ENCODE measurements around the gene CYB5R4.
"Not testable (repeated sequence)": the region's sequence is repeated elsewhere in the genome, so short reads cannot be mapped to it uniquely, and the experiment has no call there.

The CYB5R4 gene

DNA sequence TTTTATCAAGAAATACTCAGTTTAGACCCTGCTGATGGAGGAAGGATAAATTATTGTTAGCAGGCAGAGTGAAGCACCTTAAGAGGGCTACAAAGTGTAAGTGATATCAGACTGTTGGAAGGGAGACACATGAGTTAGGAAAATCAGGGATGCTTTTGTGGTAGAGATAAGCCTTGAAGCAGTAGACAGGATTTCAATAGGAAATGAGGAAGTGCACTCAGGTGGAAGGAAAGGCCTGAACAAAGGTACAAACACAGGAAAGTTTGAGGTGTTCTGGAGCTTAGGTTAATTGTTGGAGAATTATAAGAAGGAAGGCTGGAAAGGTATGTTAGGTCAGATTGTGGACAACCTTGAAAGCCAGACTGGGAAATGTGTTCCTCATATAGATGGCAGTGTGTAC is 7.6 kb downstream of the CYB5R4 start:
- no peak for DNase-seq

GRCh38 chr6:83867527-83868161 is 8.2 kb downstream of the CYB5R4 start:
- DNase-seq: no peak

DNA sequence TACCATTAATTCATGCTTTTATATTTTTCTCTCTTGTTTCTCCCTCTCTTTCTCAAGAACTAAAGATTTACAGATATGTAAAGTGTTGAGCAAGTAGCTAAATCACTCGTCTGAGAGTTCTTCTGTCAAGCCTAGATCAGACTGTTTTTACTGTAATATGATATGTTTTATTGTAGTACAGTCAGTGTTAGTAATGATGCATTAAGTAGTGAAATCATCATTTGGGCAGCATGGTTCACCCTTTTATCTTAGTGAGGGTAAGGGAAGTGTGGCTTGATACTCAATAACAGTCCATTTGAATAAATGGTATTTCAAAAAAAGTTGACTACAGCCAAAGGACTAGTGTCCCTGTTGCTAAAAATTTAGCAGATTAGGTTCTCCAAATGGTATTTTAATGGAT is 9.2 kb downstream of the CYB5R4 start:
- no peak for DNase-seq

DNA sequence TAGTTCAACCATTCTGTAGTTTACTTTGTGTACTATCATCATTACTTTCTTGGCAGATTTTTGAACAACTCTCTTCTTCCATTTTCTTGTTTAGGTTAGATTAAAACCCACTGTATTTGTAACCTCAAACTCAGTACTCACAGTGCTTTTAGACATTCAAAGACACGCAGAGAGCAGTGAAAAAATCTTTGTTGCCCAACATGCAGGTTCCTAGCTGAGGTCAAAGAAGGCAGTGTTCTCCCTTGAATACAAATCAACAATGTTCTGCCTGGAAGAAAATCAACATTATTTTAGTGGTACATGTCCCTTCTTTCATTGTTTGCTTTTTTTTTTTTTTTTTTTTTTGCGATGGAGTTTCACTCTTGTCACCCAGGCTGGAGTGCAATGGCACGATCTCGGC is 11.2 kb downstream of the CYB5R4 start:
- DNase-seq: no peak

- no peak for DNase-seq
Measured at GRCh38 chr6:83872386-83873118, 13.1 kb downstream of the CYB5R4 start.

DNA sequence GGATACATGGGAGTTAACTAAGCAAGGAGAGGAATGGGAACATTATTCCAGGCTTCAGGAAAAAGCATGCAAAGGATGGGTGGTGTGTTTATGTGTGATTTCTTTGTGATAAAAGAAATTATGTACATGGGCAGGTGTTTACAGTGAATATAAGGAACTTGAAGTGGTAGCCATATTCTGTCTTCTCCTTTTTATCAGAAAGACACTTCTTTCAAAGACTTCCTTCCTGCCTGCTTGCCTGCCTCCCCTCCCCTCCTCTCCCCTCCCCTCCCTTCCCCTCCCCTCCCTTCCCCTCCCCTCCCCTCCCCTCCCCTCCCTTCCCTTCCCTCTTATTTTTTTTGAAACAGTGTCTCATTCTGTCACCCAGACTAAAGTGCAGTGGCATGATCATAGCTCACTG is 14.4 kb downstream of the CYB5R4 start:
- DNase-seq: no peak

DNA sequence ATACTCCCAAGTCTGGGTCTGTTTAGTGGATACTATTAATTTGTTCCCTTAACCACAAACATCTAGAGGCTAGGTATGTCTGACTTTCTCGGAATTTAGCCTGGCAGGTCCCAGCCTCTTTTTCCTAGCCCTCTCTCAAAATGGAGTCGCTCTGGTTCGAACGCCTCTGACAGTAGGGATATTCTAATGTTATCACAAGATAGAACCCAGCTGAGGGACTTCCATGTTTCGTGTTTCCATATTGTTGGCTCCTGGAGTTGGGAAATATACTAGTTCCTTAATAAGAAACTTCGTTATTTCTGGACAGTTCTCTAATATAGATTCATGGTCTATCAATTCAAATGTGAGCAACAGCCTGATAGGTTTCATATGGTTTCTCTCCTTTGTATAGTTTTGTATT is 16.4 kb downstream of the CYB5R4 start:
- DNase-seq: no peak

DNA sequence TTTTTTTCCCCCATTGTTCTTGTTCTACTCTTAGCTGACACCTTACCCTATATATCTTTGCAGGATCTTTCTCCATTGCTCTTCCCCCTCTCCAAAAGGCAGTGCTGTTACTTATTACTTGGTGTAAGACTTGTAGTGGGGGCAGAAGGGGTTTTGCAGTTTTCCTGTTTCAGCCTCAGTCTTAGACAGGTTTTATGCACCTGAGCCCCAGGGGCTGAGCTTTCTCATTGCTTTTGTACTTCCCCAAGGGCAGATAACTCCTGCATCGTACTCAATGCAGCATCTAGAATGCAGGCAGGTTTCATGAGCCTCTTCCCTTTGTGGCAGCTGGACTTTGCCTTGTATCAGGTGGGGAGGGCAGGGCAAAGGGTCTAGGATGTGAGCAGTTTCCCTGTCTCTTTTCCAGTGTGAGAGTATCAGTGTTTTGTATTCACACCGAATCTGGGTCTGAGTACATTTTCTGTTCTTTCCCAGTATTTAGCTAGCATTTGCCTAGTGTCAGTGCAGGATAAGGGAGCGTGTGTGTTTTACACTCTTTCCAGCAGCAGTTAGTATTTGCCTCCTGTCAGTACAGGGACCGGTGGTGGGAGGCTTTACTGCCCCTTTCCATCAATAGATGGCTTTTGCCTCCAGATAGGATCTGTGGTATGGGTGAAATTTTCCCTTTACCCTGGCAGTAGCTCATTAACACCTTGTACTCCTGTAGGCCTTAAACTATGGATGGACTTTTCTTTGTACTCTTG is 19.6 kb downstream of the CYB5R4 start:
- DNase-seq: no peak

DNA sequence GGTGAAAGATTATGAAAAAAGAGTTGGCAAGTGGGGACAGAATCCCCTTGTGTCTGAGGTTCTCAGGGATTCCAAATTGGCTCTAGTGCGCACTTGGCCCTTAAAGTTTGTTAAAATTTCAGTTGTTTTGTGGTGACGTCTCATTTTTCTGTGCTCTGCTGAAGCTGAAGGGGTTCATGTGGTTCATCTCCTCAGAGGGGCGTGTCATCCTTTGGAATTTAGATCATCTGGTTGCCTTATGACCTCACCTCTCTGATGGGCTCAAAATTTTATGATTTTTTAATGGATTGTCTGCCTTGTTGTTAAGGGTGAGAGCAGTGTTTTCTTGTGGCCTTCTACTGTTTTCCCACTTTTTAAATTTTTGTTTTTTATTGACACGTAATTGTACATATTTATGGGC is 20.3 kb downstream of the CYB5R4 start:
- DNase-seq: no peak

DNA sequence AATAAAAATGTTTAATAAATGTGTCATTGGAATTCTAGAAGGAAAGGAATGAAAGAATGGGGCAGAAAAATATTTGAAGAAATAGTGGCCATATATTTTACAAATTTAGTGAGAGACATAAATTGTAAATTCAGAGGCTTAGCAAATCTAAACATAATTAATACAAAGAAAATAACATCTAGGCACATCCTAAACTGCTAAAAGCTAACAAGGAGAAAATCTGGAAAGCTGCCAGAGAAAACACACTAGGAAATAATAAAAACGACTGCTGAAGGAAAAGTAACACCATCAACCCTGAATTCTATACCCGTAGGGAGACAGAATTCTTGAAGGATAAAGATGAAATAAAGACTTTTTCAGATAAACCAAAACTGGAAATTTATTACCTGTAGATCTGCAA is 23.8 kb downstream of the CYB5R4 start:
- DNase-seq: no peak

DNA sequence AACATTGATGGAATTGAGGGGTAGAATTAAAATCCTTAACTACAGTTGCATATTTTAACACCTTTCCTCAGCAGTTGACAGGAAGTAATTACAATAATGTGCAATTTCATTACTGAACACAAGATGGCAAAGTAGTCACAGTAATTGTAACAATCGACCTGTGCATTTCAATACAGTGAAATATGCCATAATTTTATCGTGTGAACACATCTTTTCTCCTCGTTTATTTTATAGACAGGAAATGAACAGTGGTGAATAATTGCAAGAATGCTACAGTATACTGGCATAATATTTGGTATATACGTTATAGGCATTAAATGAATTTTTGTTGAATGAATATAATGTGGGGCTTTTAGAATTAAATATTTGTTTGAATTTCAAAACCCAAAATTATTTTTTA is 25.0 kb downstream of the CYB5R4 start:
- no peak for DNase-seq

GRCh38 chr6:83885984-83886383 is 26.5 kb downstream of the CYB5R4 start:
- DNase-seq: no peak

DNA sequence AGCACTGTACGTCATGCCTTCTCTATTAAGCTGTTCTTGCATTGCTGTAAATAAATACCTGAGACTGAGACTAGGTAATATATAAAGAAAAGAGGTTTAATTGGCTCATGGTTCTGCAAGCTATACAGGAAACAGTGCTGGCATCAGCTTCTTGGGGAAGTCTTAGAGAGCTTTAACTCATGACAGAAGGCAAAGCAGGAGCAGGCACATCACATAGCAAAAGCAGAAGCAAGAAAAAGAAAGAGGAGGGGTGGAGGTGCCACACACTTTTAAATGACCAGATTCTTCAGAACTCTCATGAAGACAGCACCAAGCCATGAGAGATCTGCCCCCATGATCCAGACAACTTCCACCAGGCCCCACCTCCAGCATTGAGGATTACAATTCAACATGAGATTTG is 30.1 kb downstream of the CYB5R4 start:
- DNase-seq: no peak

DNA sequence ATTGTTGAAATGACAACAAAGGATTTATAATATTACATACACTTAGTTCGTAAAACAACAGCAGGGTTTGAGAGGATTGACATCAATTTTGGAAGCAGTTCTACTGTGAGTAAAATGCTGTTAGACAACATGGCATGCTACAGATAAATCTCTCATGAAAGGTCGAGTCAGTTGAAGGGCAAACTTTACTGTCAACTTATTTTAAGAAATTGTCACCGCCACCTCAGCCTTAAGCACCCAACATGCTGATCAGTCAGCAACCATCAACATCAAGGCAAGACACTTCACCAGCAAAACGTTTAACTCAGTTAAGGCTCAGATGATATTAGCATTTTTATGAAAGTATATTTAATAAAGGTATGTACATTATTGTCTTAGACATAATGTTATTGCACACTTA is 31.0 kb downstream of the CYB5R4 start:
- DNase-seq: no peak

DNA sequence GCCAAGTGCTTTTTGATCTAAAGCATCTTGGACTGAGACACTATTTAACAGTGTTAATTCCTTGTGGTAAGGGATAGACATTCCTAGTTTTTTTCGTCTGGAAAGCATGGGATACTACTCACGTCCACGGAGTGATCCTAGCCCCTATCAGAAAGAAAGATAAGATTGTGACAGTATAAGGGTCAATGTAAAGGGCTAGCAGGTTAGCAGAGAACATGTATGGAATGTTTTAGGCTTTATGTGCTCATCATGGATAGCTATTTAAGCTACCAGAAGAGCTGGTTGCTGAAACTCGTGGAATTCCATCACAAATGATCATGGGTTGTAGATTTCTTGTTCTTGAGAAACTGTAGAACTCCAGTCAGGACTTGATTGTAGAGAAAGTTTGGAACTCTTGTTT is 32.1 kb downstream of the CYB5R4 start:
- no peak for DNase-seq

- no peak for DNase-seq
Measured at GRCh38 chr6:83893024-83893423, 33.5 kb downstream of the CYB5R4 start.

DNA sequence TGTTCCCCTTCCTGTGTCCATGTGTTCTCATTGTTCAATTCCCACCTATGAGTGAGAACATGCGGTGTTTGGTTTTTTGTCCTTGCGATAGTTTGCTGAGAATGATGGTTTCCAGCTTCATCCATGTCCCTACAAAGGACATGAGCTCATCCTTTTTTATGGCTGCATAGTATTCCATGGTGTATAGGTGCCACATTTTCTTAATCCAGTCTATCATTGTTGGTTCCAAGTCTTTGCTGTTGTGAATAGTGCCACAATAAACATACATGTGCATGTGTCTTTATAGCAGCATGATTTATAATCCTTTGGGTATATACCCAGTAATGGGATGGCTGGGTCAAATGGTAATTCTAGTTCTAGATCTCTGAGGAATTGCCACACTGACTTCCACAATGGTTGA is 37.6 kb downstream of the CYB5R4 start:
- DNase-seq: not testable (repeated sequence)

GRCh38 chr6:83901624-83902023 is 42.1 kb downstream of the CYB5R4 start:
- no peak for DNase-seq

DNA sequence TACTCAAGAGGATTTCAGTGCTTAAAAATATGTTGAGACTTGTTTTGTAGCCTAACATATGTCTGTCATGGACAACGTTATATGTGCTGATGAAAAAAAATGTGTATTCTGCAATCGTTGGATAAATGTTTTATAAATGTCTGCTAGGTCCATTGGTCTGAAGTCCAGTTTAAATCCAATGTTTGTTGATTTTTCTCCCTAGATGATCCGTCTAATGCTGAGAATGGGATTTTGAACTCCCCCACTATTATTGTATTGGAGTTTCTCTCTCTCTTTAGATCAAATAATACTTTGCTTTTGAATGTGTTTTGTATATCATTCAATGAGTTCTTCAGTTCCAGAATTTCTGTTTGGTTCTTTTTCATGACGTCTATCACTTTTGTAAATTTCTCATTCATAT is 44.9 kb downstream of the CYB5R4 start:
- no peak for DNase-seq

- no peak for DNase-seq
Measured at GRCh38 chr6:83905648-83906047, 46.2 kb downstream of the CYB5R4 start.

DNA sequence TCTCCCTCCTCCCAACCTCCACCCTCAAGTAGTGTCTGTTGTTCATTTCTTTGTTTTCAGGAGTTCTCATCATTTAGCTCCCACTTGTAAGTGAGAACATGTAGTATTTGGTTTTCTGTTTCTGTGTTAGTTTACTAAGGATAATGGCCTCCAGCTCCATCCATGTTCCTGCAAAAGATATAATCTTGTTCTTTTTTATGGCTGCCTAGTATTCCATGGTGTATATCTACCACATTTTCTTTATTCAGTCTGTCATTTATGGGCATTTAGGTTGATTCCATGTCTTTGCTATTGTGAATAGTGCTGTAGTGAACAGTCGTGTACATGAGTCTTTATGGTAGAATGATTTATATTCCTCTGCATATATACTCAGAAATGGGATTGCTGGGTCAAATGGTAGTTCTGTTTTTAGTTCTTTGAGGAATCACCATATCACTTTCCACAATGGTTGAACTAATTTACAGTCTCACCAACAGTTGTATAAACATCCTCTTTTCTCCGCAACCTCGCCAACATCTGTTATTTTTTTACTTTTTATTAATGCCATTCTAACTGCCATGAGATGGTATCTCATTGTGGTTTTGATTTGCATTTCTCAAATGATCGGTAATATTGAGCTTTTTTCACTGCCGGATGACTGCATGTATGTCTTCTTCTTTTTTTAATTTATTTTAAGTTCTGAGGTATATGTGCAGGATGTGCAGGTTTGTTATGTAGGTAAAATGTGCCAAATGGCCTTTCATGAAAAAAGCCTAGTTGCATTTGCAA is 48.3 kb downstream of the CYB5R4 start:
- DNase-seq: not testable (repeated sequence)

DNA sequence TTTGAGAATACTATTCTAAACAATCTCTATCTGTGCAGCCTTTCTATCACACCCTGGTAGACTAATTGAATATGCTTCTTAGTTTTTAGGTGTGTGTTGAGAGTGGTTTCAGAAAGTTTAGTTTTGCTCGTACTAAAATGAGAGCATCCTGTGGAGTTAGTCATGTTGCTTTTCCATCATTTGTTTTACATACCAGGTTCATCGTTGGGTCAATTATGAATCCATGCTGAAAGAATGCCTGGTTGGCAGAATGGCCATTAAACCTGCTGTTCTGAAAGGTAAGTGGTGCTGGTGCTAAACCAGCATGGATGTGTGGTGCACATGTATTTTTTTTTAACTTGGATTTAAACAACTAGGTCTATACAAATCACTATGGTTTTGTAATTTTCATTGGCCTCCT is 49.3 kb downstream of the CYB5R4 start:
- DNase-seq: no peak

DNA sequence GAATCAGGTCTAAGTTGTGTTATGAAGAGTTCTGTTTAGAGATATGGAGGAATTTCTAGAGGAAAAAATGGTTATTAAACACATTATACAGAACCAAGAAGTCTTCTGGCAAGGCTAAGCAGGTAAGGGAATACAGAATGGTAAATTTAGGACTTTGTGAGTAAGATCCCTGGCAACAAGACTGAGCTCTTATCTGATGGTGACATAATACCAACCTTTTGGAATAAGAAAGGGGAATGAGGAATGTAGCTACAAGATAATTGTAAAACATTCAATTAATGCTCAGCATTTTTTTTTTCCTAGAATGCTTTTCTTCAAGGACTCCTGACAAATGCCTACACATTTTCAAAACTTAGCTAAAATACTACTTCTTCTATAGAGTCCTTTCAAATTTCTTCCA is 51.8 kb downstream of the CYB5R4 start:
- no peak for DNase-seq
